ENCODE measurements around the gene TRMT10B.

The TRMT10B gene

GRCh38 chr9:37769306-37769705 is 15.7 kb downstream of the TRMT10B start:
- no peak for TF ChIP-seq CTCF (IDR thresholded peaks at IDR 0.05)
- no peak for DNase-seq (ENCODE audit: low spot score)
- no peak overlapping the region for H3K4me3 ChIP-seq
- no peak overlapping the region for H3K27ac ChIP-seq

GRCh38 chr9:37769995-37770394 is 16.4 kb downstream of the TRMT10B start:
- no peak for DNase-seq (ENCODE audit: low spot score)
- no peak for TF ChIP-seq CTCF (IDR thresholded peaks at IDR 0.05)
- H3K4me3 ChIP-seq, result no peak overlapping the region
- no peak overlapping the region for H3K27ac ChIP-seq

- H3K27ac ChIP-seq, result no peak overlapping the region
- no peak for TF ChIP-seq CTCF (IDR thresholded peaks at IDR 0.05)
- no peak for DNase-seq (ENCODE audit: low spot score)
Measured at GRCh38 chr9:37775216-37775919, 21.8 kb downstream of the TRMT10B start.

GRCh38 chr9:37776328-37776727 is 22.7 kb downstream of the TRMT10B start:
- Histone ChIP-seq H3K4me3 (no peak overlapping the region), H3K27ac (no peak overlapping the region)
- DNase-seq (ENCODE audit: low spot score), result no peak

More at GRCh38 chr9:37775216-37775919, 21.8 kb downstream of the TRMT10B start:
- no peak overlapping the region for H3K4me3 ChIP-seq

GRCh38 chr9:37778534-37778933 is 24.9 kb downstream of the TRMT10B start:
- no peak for TF ChIP-seq CTCF (IDR thresholded peaks at IDR 0.05)
- H3K27ac ChIP-seq, result no peak overlapping the region
- no peak overlapping the region for H3K4me3 ChIP-seq
- no peak for DNase-seq (ENCODE audit: low spot score)

More at GRCh38 chr9:37776328-37776727, 22.7 kb downstream of the TRMT10B start:
- TF ChIP-seq CTCF (IDR thresholded peaks at IDR 0.05), result no peak

GRCh38 chr9:37784291-37784615 is 30.6 kb downstream of the TRMT10B start:
- peak overlapping the region; percentile 76 to 90 for H3K27ac ChIP-seq
- peak overlapping the region; percentile 99 for H3K4me3 ChIP-seq
- no peak for TF ChIP-seq CTCF (IDR thresholded peaks at IDR 0.05)
- DNase-seq (ENCODE audit: low spot score), result no peak
